ENCODE results near the gene GRIN1. TPM values are rescaled to one million over a fixed set of nuclear protein-coding genes. Genes with fewer than 3 reads are reported as not detected.

GRIN1 gene
- total and polyA plus RNA-seq, 8 donors, result 0.08 to 0.53 (median 0.28) TPM; not detected in 2

DNA sequence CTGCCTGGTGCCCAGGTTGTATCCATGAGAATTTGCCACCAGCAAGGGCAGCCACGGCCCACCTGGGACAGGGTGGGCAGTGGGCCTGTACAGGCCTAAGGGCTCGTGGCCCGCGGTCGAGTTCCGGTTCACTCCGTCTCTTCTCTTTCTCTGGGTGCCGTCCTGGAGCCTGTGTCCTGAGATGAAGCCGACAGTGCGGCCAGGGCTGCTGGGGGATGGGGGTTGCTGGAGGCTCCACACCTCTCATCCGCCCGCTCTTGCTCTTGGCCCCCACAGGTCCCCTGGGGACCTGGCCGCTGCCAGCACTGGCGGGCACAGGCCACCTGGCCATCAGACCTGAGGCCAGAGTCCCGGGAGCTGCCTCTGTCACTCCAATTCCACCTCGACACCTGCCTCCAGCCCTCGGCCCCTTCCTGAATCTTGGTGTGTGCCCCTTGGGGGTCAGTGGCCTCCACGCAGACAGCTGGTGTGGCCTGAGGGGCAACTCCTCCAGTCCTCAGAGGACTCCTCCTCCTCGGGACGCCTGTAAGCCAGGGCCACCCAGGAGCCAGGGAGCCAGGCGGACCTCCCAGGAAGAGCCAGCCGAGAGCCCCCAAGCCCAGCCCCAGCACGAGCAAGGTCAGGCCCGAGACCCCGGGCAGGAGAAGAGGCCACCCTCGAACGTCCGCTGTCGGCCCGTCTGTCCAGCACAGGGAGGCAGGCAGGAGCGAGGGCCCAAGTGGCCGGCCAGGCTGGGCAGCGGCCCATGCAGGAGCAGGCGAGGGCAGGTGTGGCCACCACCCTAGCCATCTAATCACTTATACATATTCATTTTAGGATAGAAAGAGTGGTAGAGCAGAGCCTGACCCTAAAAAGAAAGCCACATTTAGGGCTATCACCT is 25.7 kb downstream of the GRIN1 start:
- 79 to 88% methylated on average over 31 to 34 of the region's 34 CpGs for WGBS, 2 donors
- FAIRE-seq, result no peak

DNA sequence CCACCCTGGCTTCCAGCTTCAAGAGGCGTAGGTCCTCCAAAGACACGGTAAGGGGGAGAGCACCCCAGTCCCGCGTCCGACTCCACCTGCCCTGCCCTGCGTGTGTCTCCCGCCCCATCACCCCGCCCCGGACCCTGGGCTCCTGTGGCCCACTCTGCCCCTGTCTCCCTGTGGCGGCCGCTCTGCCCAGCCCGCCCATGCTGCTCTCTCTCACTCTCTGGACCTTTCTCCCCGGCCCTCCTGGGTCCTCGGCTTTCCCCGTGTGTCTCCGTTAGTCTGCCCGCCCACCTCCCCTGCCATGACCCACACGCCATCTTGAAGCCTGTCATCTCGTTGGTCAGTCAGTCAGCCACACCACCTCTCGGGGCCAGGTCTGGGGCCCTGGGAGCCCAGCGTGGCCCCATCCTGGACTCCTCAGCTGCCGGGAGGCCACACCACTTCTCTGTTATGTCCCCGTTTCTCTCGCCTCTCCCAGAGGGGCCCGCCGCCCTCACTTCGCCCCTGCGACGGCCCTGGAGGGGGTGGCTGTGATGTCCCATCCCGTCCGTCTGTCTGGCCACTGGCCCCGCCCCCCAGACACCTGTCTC is 26.4 kb downstream of the GRIN1 start:
- no peaks in the 10 kb centered on the region for H3K9me3 ChIP-seq
- DNase-seq, result no peak
- H3K4me1 ChIP-seq, result peaks cover 6 to 21% (median 18%) of the 10 kb centered on the region in 3 donors
- no peak for FAIRE-seq
- ATAC-seq, result no peak
- TF ChIP-seq, protein P1, sequence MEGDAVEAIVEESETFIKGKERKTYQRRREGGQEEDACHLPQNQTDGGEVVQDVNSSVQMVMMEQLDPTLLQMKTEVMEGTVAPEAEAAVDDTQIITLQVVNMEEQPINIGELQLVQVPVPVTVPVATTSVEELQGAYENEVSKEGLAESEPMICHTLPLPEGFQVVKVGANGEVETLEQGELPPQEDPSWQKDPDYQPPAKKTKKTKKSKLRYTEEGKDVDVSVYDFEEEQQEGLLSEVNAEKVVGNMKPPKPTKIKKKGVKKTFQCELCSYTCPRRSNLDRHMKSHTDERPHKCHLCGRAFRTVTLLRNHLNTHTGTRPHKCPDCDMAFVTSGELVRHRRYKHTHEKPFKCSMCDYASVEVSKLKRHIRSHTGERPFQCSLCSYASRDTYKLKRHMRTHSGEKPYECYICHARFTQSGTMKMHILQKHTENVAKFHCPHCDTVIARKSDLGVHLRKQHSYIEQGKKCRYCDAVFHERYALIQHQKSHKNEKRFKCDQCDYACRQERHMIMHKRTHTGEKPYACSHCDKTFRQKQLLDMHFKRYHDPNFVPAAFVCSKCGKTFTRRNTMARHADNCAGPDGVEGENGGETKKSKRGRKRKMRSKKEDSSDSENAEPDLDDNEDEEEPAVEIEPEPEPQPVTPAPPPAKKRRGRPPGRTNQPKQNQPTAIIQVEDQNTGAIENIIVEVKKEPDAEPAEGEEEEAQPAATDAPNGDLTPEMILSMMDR (IDR thresholded peaks at IDR 0.05), result no peak
- 85 to 91% methylated on average over 31 to 32 of the region's 32 CpGs for WGBS, 2 donors
- H3K36me3 ChIP-seq, result no peaks in the 10 kb centered on the region
- intact Hi-C loops (cut with DNase I), result no loop called here
- H3K4me3 ChIP-seq, result no peak overlapping the region
- H3K27ac ChIP-seq, result no peak overlapping the region
- H3K27me3 ChIP-seq, result peaks cover 0 to 10% (median 2%) of the 10 kb centered on the region in 4 donors

More for the DNA sequence above, 25.7 kb downstream of the GRIN1 start:
- intact Hi-C loops (cut with DNase I), result no loop called here
- DNase-seq (no peak), ATAC-seq (no peak)
- Histone ChIP-seq H3K27ac (no peak overlapping the region), H3K4me3 (no peak overlapping the region), H3K36me3 (no peaks in the 10 kb centered on the region), H3K4me1 (peaks cover under 1 to 16% (median 14%) of the 10 kb centered on the region in 3 donors), H3K27me3 (peaks cover 0 to 10% (median 2%) of the 10 kb centered on the region in 4 donors), H3K9me3 (no peaks in the 10 kb centered on the region)
- TF ChIP-seq, protein P1 (IDR thresholded peaks at IDR 0.05), result no peak

DNA sequence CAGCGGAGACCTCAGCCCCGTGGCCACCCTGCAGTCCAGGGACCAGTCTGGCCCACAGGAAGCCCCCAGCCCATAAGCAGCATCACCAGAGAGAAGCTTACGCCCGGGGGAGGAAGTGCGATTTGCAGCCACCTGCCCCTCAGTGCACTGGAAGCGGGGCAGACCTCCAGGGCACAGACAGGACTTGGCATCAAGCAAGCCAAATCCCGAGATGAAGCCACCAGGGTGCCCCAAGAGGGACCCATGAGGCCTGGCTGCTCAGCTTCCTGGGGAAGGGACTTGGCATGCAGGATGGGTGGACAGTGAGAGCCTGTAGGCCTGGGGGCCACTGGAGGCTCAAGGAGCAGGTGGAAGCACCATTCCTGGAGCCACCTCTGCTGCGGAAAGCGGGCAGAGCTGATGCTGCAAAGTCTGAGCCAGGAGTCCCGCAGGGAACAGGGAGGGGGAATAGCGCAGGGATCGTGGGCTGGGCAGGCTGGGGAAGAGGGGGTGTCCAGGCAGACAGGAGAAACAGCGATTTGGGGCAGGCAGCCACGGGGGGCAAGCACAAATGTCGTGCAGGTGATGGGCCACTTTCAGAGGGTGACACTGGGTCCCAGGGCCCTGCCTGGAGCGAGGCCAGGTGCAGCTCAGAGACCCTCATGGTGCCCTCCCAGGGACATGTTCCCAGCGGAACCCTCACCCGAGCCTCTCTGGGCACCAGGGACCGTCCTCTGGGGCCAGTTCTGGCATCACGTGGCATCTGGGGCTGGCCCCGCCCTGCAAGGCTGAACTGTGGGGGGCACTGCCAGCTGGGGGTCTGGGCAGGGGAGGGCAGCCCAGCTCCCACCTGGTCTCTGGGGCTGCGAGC is 27.7 kb downstream of the GRIN1 start:
- TF ChIP-seq, protein P1 (IDR thresholded peaks at IDR 0.05), result no peak
- H3K4me3 ChIP-seq, result no peak overlapping the region

DNA sequence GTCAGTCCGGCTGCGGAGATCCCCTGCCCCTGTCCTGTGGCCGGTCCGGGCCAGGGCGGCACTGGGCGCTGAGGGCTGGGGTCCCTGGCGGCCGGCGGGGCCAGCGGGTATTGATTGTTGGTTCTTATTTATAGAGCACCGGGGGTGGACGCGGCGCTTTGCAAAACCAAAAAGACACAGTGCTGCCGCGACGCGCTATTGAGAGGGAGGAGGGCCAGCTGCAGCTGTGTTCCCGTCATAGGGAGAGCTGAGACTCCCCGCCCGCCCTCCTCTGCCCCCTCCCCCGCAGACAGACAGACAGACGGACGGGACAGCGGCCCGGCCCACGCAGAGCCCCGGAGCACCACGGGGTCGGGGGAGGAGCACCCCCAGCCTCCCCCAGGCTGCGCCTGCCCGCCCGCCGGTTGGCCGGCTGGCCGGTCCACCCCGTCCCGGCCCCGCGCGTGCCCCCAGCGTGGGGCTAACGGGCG is 28.4 kb downstream of the GRIN1 start:
- Histone ChIP-seq H3K27ac (no peak overlapping the region), H3K4me3 (peak overlapping the region in 1 of 4 donors; percentile 47), H3K4me1 (peaks cover 6 to 21% (median 15%) of the 10 kb centered on the region in 3 donors), H3K27me3 (peaks cover 0 to 4% (median under 1%) of the 10 kb centered on the region in 4 donors), H3K36me3 (no peaks in the 10 kb centered on the region), H3K9me3 (no peaks in the 10 kb centered on the region)
- ATAC-seq (no peak), FAIRE-seq (no peak), DNase-seq (no peak)
- intact Hi-C loops (cut with DNase I), result no loop called here
- TF ChIP-seq, protein P1 (IDR thresholded peaks at IDR 0.05), result no peak
- WGBS, 2 donors, result 22 to 27% methylated on average over 25 to 44 of the region's 44 CpGs

More for the DNA sequence above, 27.7 kb downstream of the GRIN1 start:
- FAIRE-seq (no peak), DNase-seq (no peak), ATAC-seq (no peak)
- H3K4me1 ChIP-seq, result peaks cover 6 to 21% (median 18%) of the 10 kb centered on the region in 3 donors
- intact Hi-C loops (cut with DNase I), result no loop called here
- no peaks in the 10 kb centered on the region for H3K9me3 ChIP-seq
- no peak overlapping the region for H3K27ac ChIP-seq
- H3K27me3 ChIP-seq, result peaks cover 0 to 4% (median 2%) of the 10 kb centered on the region in 4 donors
- H3K36me3 ChIP-seq, result no peaks in the 10 kb centered on the region
- WGBS, 2 donors, result 76% methylated on average over 21 to 22 of the region's 22 CpGs
